ENCODE results near the gene NCCRP1.

GRCh38 chr19:39150235-39150634 is 46.5 kb upstream of the NCCRP1 start:
- no peak for TF ChIP-seq CTCF (IDR thresholded peaks at IDR 0.05; ENCODE audit: poor library complexity, severe bottlenecking)
- no peak for TF ChIP-seq REST (IDR thresholded peaks at IDR 0.05; ENCODE audit: borderline replicate concordance)
- TF ChIP-seq POLR2AphosphoS5 (IDR thresholded peaks at IDR 0.05), result no peak
- no peak for TF ChIP-seq EZH2 (IDR thresholded peaks at IDR 0.05; ENCODE audit: borderline replicate concordance, insufficient read depth, low read length, poor library complexity, severe bottlenecking)
- no peak for TF ChIP-seq SMC3 (conservative IDR thresholded peaks at IDR 0.05; ENCODE audit: poor library complexity)
- TF ChIP-seq RAD21 (conservative IDR thresholded peaks at IDR 0.05), result no peak
- TF ChIP-seq EP300 (conservative IDR thresholded peaks at IDR 0.05; ENCODE audit: poor library complexity, severe bottlenecking), result no peak
